ENCODE results near the gene GTPBP10.

DNA sequence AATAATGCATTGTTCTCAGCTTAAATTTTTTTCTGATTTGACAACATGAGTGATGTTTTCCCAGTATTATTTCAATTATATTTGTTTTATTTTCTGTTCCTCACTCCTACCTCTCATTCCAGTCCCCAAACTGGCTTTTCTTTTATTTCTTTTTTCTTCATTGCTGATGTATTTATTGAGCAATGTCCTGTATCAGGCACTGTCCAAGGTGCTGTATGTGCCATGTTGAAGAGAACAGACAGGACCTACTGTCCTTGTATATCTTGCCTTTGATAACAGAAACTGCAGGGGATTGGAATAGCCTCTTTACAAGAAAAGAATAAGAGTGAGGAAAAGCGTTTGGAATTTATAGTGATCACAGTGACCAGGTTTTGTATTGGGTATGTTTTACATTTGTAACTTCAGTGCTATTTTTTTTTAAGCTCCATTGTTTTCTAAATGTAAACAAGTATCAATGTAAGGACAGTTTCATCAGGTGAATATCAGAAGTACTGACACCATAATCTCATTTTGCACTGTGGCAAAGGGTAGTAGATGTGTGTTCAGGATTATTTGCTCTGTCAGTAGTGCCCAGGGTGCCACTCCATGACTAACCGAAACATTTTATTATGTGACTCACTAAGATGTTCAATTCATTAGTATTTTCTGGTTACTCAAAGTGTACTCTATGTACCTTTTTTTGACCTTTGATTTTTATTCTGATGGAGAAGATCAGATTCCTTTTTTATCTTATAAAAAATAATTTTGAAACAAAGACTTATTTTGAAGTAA is 41.1 kb downstream of the GTPBP10 start:
- TF ChIP-seq, protein P1, sequence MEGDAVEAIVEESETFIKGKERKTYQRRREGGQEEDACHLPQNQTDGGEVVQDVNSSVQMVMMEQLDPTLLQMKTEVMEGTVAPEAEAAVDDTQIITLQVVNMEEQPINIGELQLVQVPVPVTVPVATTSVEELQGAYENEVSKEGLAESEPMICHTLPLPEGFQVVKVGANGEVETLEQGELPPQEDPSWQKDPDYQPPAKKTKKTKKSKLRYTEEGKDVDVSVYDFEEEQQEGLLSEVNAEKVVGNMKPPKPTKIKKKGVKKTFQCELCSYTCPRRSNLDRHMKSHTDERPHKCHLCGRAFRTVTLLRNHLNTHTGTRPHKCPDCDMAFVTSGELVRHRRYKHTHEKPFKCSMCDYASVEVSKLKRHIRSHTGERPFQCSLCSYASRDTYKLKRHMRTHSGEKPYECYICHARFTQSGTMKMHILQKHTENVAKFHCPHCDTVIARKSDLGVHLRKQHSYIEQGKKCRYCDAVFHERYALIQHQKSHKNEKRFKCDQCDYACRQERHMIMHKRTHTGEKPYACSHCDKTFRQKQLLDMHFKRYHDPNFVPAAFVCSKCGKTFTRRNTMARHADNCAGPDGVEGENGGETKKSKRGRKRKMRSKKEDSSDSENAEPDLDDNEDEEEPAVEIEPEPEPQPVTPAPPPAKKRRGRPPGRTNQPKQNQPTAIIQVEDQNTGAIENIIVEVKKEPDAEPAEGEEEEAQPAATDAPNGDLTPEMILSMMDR (IDR thresholded peaks at IDR 0.05 in 2 of 3, conservative IDR thresholded peaks at IDR 0.05 in 1 of 3; ENCODE audit: insufficient read depth in 2 of 3, low read depth in 1 of 3, low read length in 3 of 3), result no peak
- TF ChIP-seq CEBPB (tag; IDR thresholded peaks at IDR 0.05), result no peak
- TF ChIP-seq FOXJ2 (tag; IDR thresholded peaks at IDR 0.05), result no peak
- TF ChIP-seq POLR2A (conservative IDR thresholded peaks at IDR 0.05), result no peak
- no peak for TF ChIP-seq EZH2 (IDR thresholded peaks at IDR 0.05; ENCODE audit: borderline replicate concordance, low read depth, low read length)
- no peak for TF ChIP-seq PYGO2 (tag; IDR thresholded peaks at IDR 0.05)
- no peak for TF ChIP-seq ZNF282 (CRISPR knock-in tag; IDR thresholded peaks at IDR 0.05)
- TF ChIP-seq, protein P2, sequence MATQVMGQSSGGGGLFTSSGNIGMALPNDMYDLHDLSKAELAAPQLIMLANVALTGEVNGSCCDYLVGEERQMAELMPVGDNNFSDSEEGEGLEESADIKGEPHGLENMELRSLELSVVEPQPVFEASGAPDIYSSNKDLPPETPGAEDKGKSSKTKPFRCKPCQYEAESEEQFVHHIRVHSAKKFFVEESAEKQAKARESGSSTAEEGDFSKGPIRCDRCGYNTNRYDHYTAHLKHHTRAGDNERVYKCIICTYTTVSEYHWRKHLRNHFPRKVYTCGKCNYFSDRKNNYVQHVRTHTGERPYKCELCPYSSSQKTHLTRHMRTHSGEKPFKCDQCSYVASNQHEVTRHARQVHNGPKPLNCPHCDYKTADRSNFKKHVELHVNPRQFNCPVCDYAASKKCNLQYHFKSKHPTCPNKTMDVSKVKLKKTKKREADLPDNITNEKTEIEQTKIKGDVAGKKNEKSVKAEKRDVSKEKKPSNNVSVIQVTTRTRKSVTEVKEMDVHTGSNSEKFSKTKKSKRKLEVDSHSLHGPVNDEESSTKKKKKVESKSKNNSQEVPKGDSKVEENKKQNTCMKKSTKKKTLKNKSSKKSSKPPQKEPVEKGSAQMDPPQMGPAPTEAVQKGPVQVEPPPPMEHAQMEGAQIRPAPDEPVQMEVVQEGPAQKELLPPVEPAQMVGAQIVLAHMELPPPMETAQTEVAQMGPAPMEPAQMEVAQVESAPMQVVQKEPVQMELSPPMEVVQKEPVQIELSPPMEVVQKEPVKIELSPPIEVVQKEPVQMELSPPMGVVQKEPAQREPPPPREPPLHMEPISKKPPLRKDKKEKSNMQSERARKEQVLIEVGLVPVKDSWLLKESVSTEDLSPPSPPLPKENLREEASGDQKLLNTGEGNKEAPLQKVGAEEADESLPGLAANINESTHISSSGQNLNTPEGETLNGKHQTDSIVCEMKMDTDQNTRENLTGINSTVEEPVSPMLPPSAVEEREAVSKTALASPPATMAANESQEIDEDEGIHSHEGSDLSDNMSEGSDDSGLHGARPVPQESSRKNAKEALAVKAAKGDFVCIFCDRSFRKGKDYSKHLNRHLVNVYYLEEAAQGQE (IDR thresholded peaks at IDR 0.05; ENCODE audit: borderline replicate concordance), result peak; percentile 68
- TF ChIP-seq, protein P2 (CRISPR knock-in tag; IDR thresholded peaks at IDR 0.05; ENCODE audit: low read depth), result no peak
- TF ChIP-seq DPF2 (IDR thresholded peaks at IDR 0.05), result no peak
- TF ChIP-seq NCOA1 (IDR thresholded peaks at IDR 0.05; ENCODE audit: low read depth), result no peak
- TF ChIP-seq, protein P3, sequence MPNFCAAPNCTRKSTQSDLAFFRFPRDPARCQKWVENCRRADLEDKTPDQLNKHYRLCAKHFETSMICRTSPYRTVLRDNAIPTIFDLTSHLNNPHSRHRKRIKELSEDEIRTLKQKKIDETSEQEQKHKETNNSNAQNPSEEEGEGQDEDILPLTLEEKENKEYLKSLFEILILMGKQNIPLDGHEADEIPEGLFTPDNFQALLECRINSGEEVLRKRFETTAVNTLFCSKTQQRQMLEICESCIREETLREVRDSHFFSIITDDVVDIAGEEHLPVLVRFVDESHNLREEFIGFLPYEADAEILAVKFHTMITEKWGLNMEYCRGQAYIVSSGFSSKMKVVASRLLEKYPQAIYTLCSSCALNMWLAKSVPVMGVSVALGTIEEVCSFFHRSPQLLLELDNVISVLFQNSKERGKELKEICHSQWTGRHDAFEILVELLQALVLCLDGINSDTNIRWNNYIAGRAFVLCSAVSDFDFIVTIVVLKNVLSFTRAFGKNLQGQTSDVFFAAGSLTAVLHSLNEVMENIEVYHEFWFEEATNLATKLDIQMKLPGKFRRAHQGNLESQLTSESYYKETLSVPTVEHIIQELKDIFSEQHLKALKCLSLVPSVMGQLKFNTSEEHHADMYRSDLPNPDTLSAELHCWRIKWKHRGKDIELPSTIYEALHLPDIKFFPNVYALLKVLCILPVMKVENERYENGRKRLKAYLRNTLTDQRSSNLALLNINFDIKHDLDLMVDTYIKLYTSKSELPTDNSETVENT (CRISPR knock-in tag; IDR thresholded peaks at IDR 0.05), result no peak
- TF ChIP-seq, protein P4, sequence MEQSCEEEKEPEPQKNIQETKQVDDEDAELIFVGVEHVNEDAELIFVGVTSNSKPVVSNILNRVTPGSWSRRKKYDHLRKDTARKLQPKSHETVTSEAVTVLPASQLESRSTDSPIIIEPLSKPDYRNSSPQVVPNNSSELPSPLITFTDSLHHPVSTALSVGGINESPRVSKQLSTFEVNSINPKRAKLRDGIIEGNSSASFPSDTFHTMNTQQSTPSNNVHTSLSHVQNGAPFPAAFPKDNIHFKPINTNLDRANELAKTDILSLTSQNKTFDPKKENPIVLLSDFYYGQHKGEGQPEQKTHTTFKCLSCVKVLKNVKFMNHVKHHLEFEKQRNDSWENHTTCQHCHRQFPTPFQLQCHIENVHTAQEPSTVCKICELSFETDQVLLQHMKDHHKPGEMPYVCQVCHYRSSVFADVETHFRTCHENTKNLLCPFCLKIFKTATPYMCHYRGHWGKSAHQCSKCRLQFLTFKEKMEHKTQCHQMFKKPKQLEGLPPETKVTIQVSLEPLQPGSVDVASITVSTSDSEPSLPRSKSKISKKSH (CRISPR knock-in tag; IDR thresholded peaks at IDR 0.05), result no peak
- TF ChIP-seq ILK (tag; IDR thresholded peaks at IDR 0.05; ENCODE audit: borderline replicate concordance, low read depth), result no peak
- TF ChIP-seq, protein P5, sequence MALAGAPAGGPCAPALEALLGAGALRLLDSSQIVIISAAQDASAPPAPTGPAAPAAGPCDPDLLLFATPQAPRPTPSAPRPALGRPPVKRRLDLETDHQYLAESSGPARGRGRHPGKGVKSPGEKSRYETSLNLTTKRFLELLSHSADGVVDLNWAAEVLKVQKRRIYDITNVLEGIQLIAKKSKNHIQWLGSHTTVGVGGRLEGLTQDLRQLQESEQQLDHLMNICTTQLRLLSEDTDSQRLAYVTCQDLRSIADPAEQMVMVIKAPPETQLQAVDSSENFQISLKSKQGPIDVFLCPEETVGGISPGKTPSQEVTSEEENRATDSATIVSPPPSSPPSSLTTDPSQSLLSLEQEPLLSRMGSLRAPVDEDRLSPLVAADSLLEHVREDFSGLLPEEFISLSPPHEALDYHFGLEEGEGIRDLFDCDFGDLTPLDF (CRISPR knock-in tag; IDR thresholded peaks at IDR 0.05), result no peak
